Keratinocyte (primary cell): Measurements from ENCODE around the gene P2RY12. TPM values are rescaled to one million over a fixed set of nuclear protein-coding genes. Genes with fewer than 3 reads are reported as not detected.

Source experiments
- DNase-seq: peaks from one replicate; pipeline ENCODE4 v3.0.0-alpha.2; 2011; ENCODE audit warnings: low read depth, missing footprints, low spot score
- FAIRE-seq: peaks from 2 replicates; lab custom pipeline; 2011; peaks lifted over from hg19 to GRCh38; lab: Jason Lieb, UNC
- H2AFZ ChIP-seq: 2 replicates; pipeline ENCODE4 v1.6.0; 2012; ENCODE audit warnings: low read length, control low read depth, inconsistent platforms; ENCODE audit not compliant: control insufficient read depth
- H3K27ac ChIP-seq: 2 replicates; pipeline ENCODE4 v1.5.1; 2011; ENCODE audit warnings: low read length; ENCODE audit not compliant: control insufficient read depth, insufficient read depth
- H3K27me3 ChIP-seq: 3 replicates; pipeline ENCODE4 v1.6.0; 2011; ENCODE audit warnings: low read length; ENCODE audit not compliant: control insufficient read depth, insufficient read depth; ENCODE audit errors: extremely low read depth
- H3K36me3 ChIP-seq, 2 experiments: 2 replicates in 1 of 2; 3 replicates in 1 of 2; pipeline ENCODE4 v1.5.1; 2011; ENCODE audit warnings: low read length in 2 of 2, mild to moderate bottlenecking in 1 of 2; ENCODE audit not compliant: control insufficient read depth in 2 of 2, insufficient read depth in 2 of 2; ENCODE audit errors: extremely low read depth in 1 of 2
- H3K4me1 ChIP-seq: 3 replicates; pipeline ENCODE4 v1.5.1; 2011; ENCODE audit warnings: low read length; ENCODE audit not compliant: control insufficient read depth, insufficient read depth; ENCODE audit errors: extremely low read depth
- H3K4me2 ChIP-seq: 3 replicates; pipeline ENCODE4 v1.6.0; 2011; ENCODE audit warnings: low read depth, low read length; ENCODE audit not compliant: control insufficient read depth, insufficient read depth; ENCODE audit errors: extremely low read depth
- H3K4me3 ChIP-seq, 3 experiments: fragments of 200-600 bp in 1 of 3; sonication (generic) in 1 of 3; 2 replicates in 2 of 3; 3 replicates in 1 of 3; pipeline ENCODE4 v1.5.1; 2011 to 2016; ENCODE audit warnings: low read length in 3 of 3, mild to moderate bottlenecking in 3 of 3, control low read depth in 2 of 3, inconsistent platforms in 1 of 3, low read depth in 1 of 3, mixed read lengths in 1 of 3, mixed run types in 1 of 3, moderate library complexity in 1 of 3; ENCODE audit not compliant: control insufficient read depth in 2 of 3, insufficient read depth in 2 of 3; ENCODE audit errors: extremely low read depth in 1 of 3
- H3K79me2 ChIP-seq: 2 replicates; pipeline ENCODE4 v1.6.0; 2012; ENCODE audit warnings: low read length; ENCODE audit not compliant: control insufficient read depth, insufficient read depth
- H3K9ac ChIP-seq: 3 replicates; pipeline ENCODE4 v1.6.0; 2011; ENCODE audit warnings: low read length; ENCODE audit not compliant: control insufficient read depth, insufficient read depth; ENCODE audit errors: extremely low read depth
- H3K9me1 ChIP-seq: 3 replicates; pipeline ENCODE4 v1.6.0; 2011; ENCODE audit warnings: low read length; ENCODE audit not compliant: control insufficient read depth, insufficient read depth; ENCODE audit errors: extremely low read depth
- H3K9me3 ChIP-seq: 2 replicates; pipeline ENCODE4 v1.5.1; 2012; ENCODE audit warnings: low read depth, low read length; ENCODE audit not compliant: control insufficient read depth
- H4K20me1 ChIP-seq: 3 replicates; pipeline ENCODE4 v1.6.0; 2011; ENCODE audit warnings: low read length; ENCODE audit not compliant: control insufficient read depth, insufficient read depth; ENCODE audit errors: extremely low read depth
- EZH2 ChIP-seq: IDR thresholded peaks from one replicate; pipeline ENCODE4 v1.6.1; 2012; ENCODE audit warnings: inconsistent platforms, mild to moderate bottlenecking, low read length, moderate library complexity
- dilution Hi-C: fragments of 300-500 bp; cut with MboI; formaldehyde crosslinking; loops from one replicate; pipeline ENCODE4 v1.7.0; 2020; ENCODE audit warnings: low sequenced_read_pairs; ENCODE audit not compliant: extremely low pct_ligation_motif_present
- polyA plus RNA-seq, 5 experiments: library from polyadenylated mRNA; depleted of rRNA in 3 of 5; stranded (reverse) in 3 of 5; stranded (forward) in 1 of 5; unstranded in 1 of 5; fragments of >200 nt; gene quantifications; 1 replicate in 1 of 5; 2 replicates in 3 of 5; 3 replicates in 1 of 5; pipeline versions ENCODE4 v1.2.1 to v1.2.3, GENCODE V29; 2011 to 2012; ENCODE audit warnings: missing spikeins in 2 of 5, low read depth in 1 of 5, low replicate concordance in 1 of 5
- TF ChIP-seq, protein P1 (sequence below), 3 experiments: IDR thresholded peaks in 1 of 3; conservative IDR thresholded peaks in 1 of 3; optimal IDR thresholded peaks in 1 of 3; 2 replicates in 2 of 3; 3 replicates in 1 of 3; pipeline versions ENCODE3 to v1.5.1; 2011; ENCODE audit warnings: low read length in 3 of 3, mild to moderate bottlenecking in 3 of 3, moderate library complexity in 2 of 3, control low read depth in 1 of 3, inconsistent platforms in 1 of 3; ENCODE audit not compliant: insufficient read depth in 2 of 3; ENCODE audit errors: extremely low read depth in 1 of 3

P2RY12 gene
- polyA plus RNA-seq, 1 donor (not counting 4 experiments of a cell fraction or from before 2014, with no cell fraction given) = not detected

GRCh38 chr3:151386056-151386455 is 1.5 kb upstream of the P2RY12 start:
- Histone ChIP-seq H3K9me3 (no peaks in the 10 kb centered on the region), H3K4me2 (no peak overlapping the region)
- dilution Hi-C loops = no loop called here

DNA sequence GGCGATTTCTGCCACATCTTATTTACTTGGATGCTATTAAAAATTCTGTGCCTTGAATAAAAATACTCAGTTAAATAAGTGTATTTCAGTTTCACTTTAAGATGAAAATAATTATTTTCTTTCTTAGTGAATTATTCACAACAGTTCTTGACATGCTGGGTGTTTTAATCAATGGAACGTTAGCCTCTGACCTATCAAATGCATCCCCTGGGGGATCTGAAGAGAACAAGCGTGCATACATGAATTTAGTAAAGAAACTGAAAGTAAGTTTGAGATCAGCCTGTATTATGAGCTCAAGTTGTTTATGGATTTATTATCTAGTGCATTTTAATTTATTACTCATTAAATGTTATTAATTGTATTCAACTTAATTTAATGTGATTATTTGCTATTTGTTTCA is 597 bp downstream of the P2RY12 start:
- H3K27ac ChIP-seq = no peak overlapping the region
- no peak for FAIRE-seq
- dilution Hi-C loops = no loop called here

More at GRCh38 chr3:151386056-151386455, 1.5 kb upstream of the P2RY12 start:
- Histone ChIP-seq H3K9ac (no peak overlapping the region), H3K27me3 (no peaks in the 10 kb centered on the region), H2AFZ (no peak overlapping the region), H3K4me3 (no peak overlapping the region), H3K27ac (no peak overlapping the region), H4K20me1 (no peaks in the 10 kb centered on the region), H3K4me1 (no peaks in the 10 kb centered on the region), H3K36me3 (no peaks in the 10 kb centered on the region), H3K79me2 (no peaks in the 10 kb centered on the region), H3K9me1 (no peaks in the 10 kb centered on the region)
- TF ChIP-seq, protein P1, sequence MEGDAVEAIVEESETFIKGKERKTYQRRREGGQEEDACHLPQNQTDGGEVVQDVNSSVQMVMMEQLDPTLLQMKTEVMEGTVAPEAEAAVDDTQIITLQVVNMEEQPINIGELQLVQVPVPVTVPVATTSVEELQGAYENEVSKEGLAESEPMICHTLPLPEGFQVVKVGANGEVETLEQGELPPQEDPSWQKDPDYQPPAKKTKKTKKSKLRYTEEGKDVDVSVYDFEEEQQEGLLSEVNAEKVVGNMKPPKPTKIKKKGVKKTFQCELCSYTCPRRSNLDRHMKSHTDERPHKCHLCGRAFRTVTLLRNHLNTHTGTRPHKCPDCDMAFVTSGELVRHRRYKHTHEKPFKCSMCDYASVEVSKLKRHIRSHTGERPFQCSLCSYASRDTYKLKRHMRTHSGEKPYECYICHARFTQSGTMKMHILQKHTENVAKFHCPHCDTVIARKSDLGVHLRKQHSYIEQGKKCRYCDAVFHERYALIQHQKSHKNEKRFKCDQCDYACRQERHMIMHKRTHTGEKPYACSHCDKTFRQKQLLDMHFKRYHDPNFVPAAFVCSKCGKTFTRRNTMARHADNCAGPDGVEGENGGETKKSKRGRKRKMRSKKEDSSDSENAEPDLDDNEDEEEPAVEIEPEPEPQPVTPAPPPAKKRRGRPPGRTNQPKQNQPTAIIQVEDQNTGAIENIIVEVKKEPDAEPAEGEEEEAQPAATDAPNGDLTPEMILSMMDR (optimal IDR thresholded peaks at IDR 0.05 in 1 of 3, IDR thresholded peaks at IDR 0.05 in 1 of 3, conservative IDR thresholded peaks at IDR 0.05 in 1 of 3; ENCODE audit: extremely low read depth in 1 of 3, insufficient read depth in 2 of 3, low read length in 3 of 3) = no peak
- no peak for TF ChIP-seq EZH2
- no peak for DNase-seq
- FAIRE-seq = no peak

More for the DNA sequence above, 597 bp downstream of the P2RY12 start:
- peak overlapping the region; percentile 62 for H2AFZ ChIP-seq
- H3K4me2 ChIP-seq = no peak overlapping the region
- H3K79me2 ChIP-seq = no peaks in the 10 kb centered on the region
- no peaks in the 10 kb centered on the region for H3K9me3 ChIP-seq
- no peaks in the 10 kb centered on the region for H3K36me3 ChIP-seq
- no peaks in the 10 kb centered on the region for H3K9me1 ChIP-seq
- no peak overlapping the region for H3K9ac ChIP-seq
- no peaks in the 10 kb centered on the region for H3K27me3 ChIP-seq
- no peaks in the 10 kb centered on the region for H3K4me1 ChIP-seq
- H4K20me1 ChIP-seq = no peaks in the 10 kb centered on the region
- no peak for DNase-seq
- TF ChIP-seq, protein P1 (optimal IDR thresholded peaks at IDR 0.05 in 1 of 3, IDR thresholded peaks at IDR 0.05 in 1 of 3, conservative IDR thresholded peaks at IDR 0.05 in 1 of 3; ENCODE audit: extremely low read depth in 1 of 3, insufficient read depth in 2 of 3, low read length in 3 of 3) = no peak
- no peak for TF ChIP-seq EZH2
- no peak overlapping the region for H3K4me3 ChIP-seq
